Measurements from ENCODE around the gene TOLLIP.

TOLLIP gene

DNA sequence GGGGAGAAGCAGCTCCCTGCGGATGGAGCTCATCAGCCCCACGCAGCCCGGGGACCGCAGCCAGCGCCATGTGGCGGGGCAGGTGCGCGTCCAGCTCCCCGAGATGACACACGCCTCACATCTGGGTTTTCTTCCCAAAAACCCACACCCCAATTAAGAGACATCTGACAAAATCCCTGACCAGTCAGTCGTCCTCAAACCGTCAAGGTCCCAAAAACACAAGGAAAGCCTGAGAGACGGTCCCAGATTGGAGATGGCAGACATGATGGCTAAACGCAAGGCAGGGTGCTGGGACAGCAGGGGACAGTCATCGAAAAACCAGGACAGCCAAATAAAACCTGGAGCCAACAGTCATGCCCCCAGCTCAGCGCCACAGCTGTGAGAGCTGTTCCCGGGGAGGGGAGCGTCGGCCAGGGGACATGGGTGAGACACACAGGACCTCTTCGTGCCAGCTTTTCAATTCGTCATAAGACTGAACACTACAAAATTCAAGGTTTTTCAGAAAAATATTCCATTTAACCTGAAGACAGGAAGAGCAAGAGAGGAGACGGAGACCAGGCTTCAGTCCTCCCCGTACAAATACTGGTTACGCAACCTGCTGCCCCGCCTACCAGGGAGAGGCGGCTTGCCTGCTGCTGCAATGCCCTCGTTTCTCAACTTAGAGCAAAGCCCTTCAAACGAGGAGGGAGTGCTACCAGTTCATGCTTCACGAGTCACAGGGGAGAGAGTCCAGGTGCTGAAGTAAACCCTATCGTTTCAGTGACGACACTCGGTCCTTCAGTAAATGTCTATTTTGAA lies 10.5 kb downstream of the TOLLIP start:
- DNase-seq (ENCODE audit: low read depth): no peak

DNA sequence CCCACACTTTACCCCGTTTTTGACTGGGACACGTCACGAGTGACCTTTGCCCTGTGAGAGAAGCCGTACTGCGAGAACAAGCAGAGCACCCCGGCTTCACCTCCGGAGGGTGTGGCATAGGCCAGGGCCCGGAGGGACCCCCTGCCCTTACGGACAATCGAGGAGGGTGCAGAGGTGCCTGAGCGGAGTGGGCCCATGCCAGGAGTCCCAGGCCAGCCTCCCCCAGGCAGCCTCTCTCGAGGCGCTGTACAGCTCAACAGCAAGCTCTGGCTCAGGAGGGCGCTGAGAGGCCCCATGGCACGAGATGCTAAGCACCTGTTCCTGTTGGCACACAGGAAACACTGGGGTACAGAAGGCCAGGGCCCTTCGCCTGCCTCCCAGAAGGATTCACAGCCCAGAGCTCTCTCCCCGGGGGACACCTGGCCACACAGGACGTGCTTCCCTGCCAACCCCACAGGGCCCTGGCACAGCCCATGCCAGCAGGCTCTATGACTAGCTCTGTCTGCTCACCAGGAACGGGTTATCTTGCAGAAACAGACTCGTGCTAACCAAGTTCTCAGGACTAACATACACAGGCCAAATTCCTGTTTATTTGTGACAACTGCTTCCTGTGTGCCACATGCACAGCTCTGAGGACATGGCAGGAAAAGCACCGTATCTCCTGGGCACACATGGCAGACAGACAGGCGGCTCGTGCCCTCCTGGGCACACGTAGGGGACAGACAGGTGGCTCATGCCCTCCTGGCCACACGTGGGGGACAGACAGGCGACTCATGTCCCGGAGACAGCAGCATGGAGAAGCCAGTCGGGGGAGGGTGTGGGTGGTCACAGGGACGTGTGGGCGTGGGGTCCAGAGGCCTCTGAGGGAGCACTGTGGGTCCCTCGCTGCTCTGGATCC lies 11.6 kb downstream of the TOLLIP start:
- no peak for DNase-seq (ENCODE audit: low read depth)

DNA sequence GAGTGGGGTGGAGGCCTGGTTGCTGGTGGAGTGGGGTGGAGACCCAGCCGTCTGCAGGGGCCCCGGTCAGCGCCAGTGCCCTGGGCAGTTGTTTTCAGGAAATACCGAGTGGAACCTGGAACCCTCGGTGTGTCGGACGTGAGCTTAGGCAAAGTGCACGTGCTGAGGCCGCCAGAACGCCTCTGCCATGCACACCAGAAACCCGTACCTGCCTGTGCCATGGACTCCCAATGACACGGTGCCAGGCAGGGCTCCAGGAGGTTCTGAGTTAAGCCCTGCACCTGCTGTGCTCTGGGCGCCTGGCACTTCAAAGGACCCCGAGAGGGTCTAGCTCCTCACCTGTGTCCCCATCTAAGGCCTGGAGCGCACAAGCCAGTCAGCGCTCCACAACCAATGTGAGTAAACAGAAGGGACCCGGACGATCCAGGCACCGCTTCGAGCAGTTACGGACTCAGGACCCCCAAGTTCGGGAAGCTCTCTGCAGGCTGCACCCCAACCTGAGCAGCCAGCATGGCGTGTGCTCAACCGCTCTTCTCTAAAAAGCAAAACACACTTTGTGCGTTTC lies 12.3 kb downstream of the TOLLIP start:
- no peak for DNase-seq (ENCODE audit: low read depth)

DNA sequence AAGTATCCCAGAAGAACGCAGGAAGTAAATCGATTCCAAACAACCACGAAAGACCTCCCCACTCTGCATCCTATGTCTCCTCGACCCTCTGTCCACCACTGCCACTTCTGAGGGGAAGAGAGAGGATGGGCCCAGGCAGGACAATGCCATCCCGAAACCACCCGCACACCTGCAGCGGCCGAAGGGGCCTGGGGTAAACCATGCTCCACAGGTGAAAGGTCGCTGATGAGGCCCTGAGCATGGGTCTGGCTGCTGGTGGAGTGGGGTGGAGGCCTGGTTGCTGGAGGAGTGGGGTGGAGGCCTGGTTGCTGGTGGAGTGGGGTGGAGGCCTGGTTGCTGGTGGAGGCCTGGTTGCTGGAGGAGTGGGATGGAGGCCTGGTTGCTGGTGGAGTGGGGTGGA lies 13.1 kb downstream of the TOLLIP start:
- no peak for DNase-seq (ENCODE audit: low read depth)

DNA sequence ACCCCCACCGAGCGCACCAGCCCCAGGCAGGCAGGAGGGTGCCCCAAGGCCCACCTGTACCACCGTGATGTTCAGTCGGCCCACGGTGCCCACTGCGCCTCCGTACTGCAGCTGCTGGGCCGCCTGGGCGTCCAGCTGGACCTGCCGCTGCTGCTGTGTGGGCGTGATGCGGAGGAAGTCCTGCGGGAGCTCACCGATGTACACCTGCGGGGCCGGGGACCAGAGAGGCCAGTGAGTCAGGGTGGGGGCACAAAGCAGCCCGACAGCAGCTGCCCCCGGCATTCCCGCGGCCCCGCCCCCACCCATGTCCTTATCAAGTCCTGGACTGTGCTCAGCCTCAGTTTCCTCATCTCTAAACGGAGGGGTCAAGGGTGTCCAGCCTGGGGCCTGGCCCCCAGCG lies 13.8 kb downstream of the TOLLIP start:
- no peak for DNase-seq (ENCODE audit: low read depth)

DNA sequence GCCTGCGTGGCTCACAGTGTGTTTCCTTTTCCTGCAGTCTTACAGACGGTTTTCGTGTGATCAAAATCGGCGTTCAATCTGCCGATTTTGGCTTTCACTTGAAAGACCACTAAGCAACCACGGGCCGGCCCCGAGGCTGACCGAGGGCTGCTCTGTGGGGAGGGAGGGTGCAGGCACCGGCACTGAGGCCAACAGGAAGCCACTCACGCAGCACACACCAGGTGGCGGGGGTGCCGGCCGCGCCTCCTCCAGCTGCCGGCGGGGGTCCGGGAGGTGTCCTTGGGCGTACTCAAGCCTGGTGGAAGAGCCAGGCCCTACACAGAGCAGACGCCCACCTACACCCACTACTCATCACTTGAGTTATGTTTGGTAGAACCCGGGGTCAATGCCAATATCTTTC lies 14.3 kb downstream of the TOLLIP start:
- no peak for DNase-seq (ENCODE audit: low read depth)

DNA sequence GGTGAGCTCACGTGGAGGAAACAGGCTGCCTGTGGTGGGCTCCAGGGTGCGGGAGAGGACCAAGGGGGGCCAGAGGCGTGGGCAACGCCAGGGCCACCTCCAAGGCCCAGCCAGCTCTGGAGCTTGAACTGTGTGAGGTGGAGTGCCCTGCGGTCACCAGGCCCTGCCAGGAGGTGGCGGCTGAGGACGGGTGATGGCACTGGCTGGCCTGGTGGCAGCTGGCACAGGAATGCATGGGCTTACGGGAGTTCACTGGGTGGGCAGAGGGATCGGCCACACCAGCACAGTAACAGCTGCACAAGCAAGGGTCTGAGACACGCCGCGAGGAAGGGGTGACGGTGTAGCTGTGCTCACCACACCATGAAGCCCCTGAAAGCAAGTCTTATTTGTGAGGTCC lies 15.8 kb downstream of the TOLLIP start:
- no peak for DNase-seq (ENCODE audit: low read depth)

DNA sequence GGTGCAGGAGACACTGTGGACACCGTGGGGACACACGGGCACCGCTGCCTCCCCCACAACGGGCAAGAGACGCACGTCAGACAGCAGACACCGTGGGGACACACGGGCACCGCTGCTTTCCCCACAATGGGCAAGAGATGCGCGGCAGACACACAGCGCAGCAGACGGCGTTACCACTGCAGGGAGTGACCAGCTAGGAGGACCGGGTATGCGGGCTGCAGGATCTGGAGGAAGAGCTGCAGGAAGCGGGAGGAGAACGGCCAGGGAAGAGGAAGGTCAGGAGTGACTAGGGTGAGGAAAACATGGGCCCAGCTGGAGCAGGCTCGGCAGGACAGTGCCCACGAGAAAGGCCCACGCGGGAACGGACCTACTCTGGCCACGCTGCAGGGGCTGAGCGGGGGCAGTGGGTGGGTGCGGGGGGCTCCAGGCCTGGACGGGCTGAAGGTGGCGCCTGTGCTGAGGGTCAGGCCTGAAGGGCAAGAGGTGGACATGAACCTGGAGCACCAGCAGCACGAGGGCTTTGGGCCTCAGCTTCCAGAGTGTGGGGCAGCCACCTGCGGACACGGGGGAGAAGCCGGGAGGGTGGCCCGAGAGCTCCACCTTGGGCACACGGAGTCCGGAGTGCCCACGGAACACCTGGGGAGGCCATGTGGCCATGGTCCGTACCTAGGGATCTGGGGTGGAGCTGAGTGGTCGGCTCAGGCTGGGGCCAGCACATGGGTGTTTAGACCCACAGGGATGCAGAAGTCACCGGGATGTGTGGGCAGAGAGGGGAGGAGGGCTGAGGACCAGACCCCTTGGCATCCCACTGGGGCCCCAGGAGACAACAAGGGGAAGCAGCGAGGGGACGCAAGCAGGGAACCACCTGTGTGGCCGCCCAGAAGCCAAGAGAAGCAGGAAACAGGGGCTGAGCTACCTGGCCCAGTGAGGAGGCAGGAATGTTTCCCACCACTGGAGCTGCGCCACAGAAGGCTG lies 16.5 kb downstream of the TOLLIP start:
- no peak for DNase-seq (ENCODE audit: low read depth)

DNA sequence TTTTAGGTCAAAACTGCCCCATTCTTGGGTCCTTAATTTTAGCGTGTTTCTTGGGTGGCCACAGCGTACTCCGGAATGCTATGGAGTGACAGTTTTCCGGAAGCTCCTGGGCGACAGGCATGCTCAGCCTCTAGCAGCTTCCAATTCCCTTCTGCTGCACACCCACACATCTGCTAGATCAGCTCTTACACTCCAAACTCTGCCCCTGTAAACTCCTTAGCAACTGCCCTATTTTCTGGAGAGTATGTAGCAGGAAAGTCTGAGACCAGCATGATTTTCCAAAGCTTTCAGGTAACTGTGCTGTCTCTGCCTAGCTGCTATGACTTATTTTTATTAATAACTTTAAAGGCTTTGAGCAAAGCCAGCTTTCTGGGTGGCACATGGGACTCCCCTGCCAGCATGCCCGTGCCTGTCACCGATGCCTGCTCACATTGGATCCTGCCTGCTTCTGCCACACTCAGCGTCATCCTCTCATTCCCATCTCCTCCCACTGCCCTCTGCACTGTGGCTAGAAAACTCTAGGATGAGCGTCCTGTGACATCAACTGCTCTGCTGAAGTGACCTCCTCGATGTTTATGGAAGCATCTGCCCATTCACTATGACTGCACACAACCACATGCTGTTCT lies 17.3 kb downstream of the TOLLIP start:
- no peak for DNase-seq (ENCODE audit: low read depth)

DNA sequence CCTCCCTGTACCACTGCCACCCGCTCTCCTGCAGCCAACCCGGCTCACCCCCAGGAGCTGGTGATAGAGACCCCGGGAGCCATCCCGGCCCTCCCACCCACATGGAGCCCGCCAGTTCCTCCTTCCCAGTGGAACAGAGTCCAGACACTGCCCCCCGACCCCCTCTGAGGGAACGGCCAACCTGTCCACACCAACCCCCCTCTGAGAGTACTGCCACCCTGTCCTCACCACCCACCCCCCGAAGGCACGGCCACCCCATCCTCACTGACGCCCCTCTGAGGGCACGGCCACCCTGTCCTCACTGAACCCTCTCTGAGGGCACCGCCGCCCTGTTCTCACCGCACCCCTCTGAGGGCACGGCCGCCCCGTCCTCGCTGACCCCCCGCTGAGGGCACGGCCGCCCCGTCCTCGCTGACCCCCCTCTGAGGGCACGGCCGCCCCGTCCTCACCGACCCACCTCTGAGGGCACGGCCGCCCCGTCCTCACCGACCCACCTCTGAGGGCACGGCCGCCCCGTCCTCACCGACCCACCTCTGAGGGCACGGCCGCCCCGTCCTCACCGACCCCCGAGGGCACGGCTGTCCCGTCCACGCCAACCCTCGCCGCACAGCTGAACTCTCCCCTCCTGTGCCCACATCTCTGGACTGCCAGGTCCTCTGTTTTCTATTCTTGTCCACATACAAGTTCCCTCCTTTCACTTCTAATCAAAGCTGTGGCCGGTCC lies 18.0 kb downstream of the TOLLIP start:
- no peak for DNase-seq (ENCODE audit: low read depth)

DNA sequence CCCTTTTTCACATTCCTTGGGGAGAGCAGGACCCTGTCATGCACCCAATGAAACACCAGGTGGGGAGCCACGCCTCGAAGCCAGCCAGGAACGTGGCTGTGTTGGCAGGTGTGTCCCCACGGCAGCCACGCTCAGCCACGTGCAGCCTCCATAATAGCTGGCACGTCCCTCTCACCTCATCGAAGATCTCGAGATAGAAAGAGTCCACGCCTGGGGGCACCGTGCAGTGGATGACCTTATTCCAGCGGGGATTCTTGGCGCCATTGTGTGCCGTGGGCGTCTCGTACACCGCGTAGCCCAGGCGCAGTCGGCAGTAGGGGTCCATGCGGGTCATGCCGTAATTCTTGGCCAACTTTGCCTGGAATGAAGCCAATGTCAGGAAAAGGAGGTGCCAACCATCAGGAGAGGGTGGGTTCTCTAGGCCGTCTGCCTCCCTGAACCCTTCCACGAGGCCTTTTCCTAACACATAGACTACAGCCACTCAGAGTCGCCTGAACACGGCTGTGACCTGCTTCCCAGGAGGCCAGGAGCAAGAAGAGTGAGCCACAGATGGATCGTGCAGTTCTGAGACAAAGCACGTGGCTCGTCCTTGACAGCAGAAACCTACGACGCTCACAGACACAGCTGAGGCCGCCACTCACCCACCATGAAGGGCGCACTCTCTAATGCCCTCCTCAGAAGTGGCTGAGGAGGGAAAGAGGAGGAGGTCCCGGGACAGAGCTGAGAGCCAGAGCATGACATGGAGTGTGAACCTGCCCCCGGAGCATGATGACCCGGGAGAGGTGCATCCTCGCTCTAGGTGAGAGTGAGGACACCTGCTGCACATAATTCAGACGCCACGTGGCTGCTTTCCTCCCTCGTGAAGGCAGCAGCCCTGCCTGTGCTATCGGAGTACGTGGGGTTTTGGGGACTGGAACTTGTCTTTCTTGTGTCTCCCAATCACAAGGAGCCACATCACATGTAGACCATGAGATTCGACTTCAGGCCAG lies 19.1 kb downstream of the TOLLIP start:
- no peak for DNase-seq (ENCODE audit: low read depth)

DNA sequence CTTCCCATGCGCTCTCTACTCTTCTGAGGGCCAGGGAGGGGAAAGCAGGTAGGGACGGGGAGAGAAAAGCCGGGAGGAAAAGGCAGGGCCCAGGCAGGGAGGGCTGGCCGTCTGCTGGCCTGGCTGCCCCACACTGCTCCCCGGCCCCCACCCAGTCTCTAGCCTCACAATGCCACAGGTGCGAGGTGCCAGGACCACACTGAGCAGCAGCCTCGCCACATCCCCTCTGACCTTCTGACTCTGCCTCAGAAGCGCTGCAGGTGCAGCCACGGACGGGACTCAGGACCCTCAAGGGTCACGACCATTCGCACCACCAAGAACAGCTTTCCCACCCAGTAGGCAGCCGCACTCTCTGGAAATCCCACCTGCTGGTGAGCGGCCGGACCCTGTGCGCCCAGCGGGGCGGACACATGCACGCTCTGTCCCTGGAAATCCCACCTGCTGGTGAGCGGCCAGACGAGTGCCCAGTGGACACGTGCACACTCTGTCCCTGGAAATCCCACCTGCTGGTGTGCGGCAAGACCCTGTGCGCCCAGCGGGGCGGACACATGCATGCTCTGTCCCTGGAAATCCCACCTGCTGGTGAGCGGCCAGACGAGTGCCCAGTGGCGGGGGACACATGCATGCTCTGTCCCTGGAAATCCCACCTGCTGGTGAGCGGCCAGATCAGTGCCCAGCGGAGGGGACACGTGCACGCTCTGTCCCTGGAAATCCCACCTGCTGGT lies 20.1 kb downstream of the TOLLIP start:
- DNase-seq (ENCODE audit: low read depth): no peak

DNA sequence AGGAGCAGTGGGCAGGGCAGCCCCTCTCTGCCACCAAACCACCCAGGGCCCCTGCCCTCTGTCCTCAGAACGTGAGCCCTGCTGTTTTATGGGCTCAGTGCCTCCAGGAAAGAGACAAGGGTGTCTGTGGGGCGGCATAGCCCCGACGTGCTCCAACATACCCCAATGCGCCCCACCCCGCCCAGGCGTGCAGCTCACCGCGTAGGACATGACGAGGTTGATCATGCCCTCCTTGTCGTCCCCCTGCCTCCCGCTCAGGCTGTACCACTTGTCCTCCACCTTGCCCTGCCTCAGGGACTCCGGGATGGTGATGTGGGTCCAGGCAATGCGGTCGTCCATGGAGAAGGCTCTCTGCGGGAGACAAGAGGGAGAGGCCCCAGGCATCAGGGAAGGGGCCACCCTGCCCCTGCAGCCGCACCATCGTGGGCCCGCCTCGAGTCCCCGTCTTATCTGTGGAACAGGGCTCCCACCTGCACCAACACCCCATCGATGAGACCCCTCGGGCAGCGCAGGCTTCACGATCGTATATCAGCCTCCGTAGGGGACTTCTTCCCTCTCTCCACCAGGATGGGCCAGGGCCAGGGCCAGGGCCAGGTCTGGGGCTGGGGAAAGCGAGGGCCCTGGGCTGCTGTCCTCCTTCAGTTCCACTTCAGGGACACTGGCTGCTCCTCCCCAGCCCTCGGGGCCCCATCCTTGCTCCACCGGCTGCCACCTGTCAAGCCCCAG lies 20.8 kb downstream of the TOLLIP start:
- DNase-seq (ENCODE audit: low read depth): no peak

DNA sequence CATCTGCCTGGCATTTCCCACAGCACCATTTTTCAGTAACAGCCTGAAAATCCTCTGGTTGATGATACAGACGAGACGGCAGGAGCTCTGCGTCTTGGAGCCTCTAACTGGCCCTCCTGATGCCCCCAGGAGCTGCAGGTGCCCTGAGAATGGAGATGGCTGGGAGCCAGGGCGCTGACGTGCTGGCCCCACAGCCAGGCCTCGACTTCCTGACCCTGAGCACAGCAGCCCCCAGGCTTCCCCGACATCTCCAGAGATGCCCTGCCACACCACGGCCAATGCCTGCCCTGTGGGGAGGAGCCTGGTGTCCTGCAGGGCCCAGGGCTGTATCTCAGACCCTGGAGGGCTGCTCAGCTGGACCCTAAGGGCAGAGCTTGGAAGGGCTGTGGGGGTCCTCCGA lies 21.5 kb downstream of the TOLLIP start:
- DNase-seq (ENCODE audit: low read depth): no peak

DNA sequence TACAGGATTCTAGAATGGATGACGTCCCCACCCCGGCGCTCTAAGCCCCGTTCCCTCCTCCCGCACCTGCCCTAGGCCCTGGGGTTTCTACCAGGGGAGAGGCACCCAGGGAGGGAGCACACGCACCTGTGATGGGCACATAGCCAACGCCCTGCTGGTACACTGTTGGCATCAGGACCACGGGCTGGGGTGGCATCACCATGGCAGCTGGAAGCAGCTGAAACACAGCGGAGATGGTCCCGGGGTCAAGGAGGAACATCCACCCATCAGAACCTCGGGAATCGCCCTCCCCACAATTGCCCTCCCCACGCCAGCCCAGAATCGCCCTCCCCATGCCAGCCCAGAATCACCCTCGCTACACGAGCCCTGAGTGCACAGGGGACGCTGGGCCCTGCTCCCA lies 23.6 kb downstream of the TOLLIP start:
- no peak for DNase-seq (ENCODE audit: low read depth)

DNA sequence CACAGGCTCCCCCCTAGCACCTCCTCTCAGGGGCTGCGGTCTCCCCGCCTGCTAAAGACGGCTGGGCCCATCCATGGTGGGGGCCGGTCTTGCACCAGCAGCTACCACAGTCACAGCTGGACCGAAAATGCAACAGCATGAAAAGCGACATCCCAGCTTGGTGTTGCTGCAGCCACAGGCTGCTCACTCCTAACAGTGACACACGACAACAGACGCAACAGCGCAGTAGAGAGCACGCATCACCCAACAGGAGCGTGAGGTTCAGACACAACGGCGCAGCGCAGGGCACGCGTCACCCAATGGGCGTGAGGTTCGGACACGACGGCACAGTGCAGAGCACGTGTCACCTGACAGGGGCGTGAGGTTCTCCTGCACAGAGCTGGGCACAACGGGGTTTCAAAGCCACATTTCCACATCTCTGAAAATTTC lies 24.1 kb downstream of the TOLLIP start:
- no peak for DNase-seq (ENCODE audit: low read depth)

DNA sequence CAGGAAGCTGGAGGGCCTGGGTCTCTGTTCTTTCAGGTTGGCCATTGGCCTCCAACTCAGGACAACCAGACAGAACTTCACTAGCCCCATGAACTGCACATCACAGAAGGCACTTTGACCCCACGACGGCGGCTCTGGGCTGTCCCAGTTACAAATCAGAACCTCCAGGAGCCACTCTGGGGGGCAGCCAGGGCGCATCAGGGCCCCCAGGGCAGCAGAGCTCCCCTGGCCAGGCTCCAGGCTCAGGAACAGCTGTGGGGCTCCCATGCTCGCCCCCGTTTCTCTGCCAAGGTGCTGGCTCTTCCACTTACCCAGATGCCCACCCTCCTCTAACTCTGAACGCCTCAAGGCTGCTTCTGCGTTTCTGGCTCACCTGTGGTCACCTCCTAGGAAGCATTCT lies 25.5 kb downstream of the TOLLIP start:
- DNase-seq (ENCODE audit: low read depth): no peak

DNA sequence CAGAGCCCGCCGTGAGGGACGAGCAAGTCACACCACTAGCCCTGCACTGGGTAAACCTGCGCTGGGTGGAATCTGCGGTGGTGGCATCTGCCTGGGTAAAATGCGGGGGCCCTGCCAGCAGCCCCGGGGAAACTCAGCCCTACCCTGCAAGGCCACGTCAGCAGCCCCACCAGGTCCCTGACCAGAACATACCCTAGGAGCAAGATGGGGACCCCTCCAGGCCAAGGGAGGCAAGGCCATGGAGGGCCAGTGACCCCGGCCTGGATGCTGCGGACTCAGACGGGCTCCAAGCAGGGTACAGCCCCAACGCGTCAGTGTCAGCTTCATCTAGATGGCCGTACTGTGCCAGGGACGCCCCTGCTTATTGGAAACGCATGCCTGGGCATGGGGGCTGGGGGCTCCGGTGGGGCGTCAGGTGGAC lies 26.3 kb downstream of the TOLLIP start:
- no peak for DNase-seq (ENCODE audit: low read depth)

Measured in stimulated activated CD8-positive, alpha-beta memory T cell treated with anti-CD3 and anti-CD28 coated beads, Interleukin-15, amount 100 ng/mL, for 24 hours (primary cell).